ENCODE results near the gene NUP210L.

DNA sequence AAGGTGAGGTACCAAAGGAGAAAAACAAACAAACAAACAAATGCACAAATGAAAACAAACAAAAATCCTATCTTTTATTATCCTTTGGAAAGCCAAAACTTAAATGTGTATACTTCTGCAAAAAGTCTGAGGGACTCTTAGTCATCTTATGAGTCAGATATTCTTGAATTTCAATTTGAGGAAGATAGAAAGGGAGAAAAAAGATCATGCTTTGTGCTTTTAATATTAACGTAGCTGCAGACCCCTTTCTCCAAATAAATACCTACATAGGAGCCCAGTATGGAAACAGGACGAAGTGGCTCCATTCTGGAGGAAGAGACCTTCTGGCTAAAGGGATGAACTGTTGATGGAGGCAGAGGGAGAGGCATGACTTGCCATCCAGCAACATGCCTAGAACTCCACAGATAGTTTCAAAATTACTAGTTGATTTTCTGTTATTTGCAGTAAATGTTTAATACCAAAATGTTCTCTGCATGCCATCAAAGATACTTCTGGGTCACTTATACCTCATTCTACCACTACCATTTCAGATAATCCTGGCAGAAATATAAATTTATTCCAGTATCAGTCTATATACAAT is 25.4 kb downstream of the NUP210L start:
- TF ChIP-seq, protein P1, sequence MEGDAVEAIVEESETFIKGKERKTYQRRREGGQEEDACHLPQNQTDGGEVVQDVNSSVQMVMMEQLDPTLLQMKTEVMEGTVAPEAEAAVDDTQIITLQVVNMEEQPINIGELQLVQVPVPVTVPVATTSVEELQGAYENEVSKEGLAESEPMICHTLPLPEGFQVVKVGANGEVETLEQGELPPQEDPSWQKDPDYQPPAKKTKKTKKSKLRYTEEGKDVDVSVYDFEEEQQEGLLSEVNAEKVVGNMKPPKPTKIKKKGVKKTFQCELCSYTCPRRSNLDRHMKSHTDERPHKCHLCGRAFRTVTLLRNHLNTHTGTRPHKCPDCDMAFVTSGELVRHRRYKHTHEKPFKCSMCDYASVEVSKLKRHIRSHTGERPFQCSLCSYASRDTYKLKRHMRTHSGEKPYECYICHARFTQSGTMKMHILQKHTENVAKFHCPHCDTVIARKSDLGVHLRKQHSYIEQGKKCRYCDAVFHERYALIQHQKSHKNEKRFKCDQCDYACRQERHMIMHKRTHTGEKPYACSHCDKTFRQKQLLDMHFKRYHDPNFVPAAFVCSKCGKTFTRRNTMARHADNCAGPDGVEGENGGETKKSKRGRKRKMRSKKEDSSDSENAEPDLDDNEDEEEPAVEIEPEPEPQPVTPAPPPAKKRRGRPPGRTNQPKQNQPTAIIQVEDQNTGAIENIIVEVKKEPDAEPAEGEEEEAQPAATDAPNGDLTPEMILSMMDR (IDR thresholded peaks at IDR 0.05) = no peak
- TF ChIP-seq POLR2A (IDR thresholded peaks at IDR 0.05) = no peak
